Keratinocyte (primary cell): ENCODE measurements around the gene MLIP. TPM values are rescaled to one million over a fixed set of nuclear protein-coding genes. Genes with fewer than 3 reads are reported as not detected.

Experiments
- DNase-seq: peaks from one replicate; pipeline ENCODE4 v3.0.0-alpha.2; 2011; ENCODE audit warnings: low read depth, missing footprints, low spot score
- FAIRE-seq: peaks from 2 replicates; lab custom pipeline; 2011; peaks lifted over from hg19 to GRCh38; lab: Jason Lieb, UNC
- H2AFZ ChIP-seq: 2 replicates; pipeline ENCODE4 v1.6.0; 2012; ENCODE audit warnings: low read length, control low read depth, inconsistent platforms; ENCODE audit not compliant: control insufficient read depth
- H3K27ac ChIP-seq: 2 replicates; pipeline ENCODE4 v1.5.1; 2011; ENCODE audit warnings: low read length; ENCODE audit not compliant: control insufficient read depth, insufficient read depth
- H3K27me3 ChIP-seq: 3 replicates; pipeline ENCODE4 v1.6.0; 2011; ENCODE audit warnings: low read length; ENCODE audit not compliant: control insufficient read depth, insufficient read depth; ENCODE audit errors: extremely low read depth
- H3K36me3 ChIP-seq, 2 experiments: 2 replicates in 1 of 2; 3 replicates in 1 of 2; pipeline ENCODE4 v1.5.1; 2011; ENCODE audit warnings: low read length in 2 of 2, mild to moderate bottlenecking in 1 of 2; ENCODE audit not compliant: control insufficient read depth in 2 of 2, insufficient read depth in 2 of 2; ENCODE audit errors: extremely low read depth in 1 of 2
- H3K4me1 ChIP-seq: 3 replicates; pipeline ENCODE4 v1.5.1; 2011; ENCODE audit warnings: low read length; ENCODE audit not compliant: control insufficient read depth, insufficient read depth; ENCODE audit errors: extremely low read depth
- H3K4me2 ChIP-seq: 3 replicates; pipeline ENCODE4 v1.6.0; 2011; ENCODE audit warnings: low read depth, low read length; ENCODE audit not compliant: control insufficient read depth, insufficient read depth; ENCODE audit errors: extremely low read depth
- H3K4me3 ChIP-seq, 3 experiments: fragments of 200-600 bp in 1 of 3; sonication (generic) in 1 of 3; 2 replicates in 2 of 3; 3 replicates in 1 of 3; pipeline ENCODE4 v1.5.1; 2011 to 2016; ENCODE audit warnings: low read length in 3 of 3, mild to moderate bottlenecking in 3 of 3, control low read depth in 2 of 3, inconsistent platforms in 1 of 3, low read depth in 1 of 3, mixed read lengths in 1 of 3, mixed run types in 1 of 3, moderate library complexity in 1 of 3; ENCODE audit not compliant: control insufficient read depth in 2 of 3, insufficient read depth in 2 of 3; ENCODE audit errors: extremely low read depth in 1 of 3
- H3K79me2 ChIP-seq: 2 replicates; pipeline ENCODE4 v1.6.0; 2012; ENCODE audit warnings: low read length; ENCODE audit not compliant: control insufficient read depth, insufficient read depth
- H3K9ac ChIP-seq: 3 replicates; pipeline ENCODE4 v1.6.0; 2011; ENCODE audit warnings: low read length; ENCODE audit not compliant: control insufficient read depth, insufficient read depth; ENCODE audit errors: extremely low read depth
- H3K9me1 ChIP-seq: 3 replicates; pipeline ENCODE4 v1.6.0; 2011; ENCODE audit warnings: low read length; ENCODE audit not compliant: control insufficient read depth, insufficient read depth; ENCODE audit errors: extremely low read depth
- H3K9me3 ChIP-seq: 2 replicates; pipeline ENCODE4 v1.5.1; 2012; ENCODE audit warnings: low read depth, low read length; ENCODE audit not compliant: control insufficient read depth
- H4K20me1 ChIP-seq: 3 replicates; pipeline ENCODE4 v1.6.0; 2011; ENCODE audit warnings: low read length; ENCODE audit not compliant: control insufficient read depth, insufficient read depth; ENCODE audit errors: extremely low read depth
- CTCF ChIP-seq, 3 experiments: IDR thresholded peaks in 1 of 3; conservative IDR thresholded peaks in 1 of 3; optimal IDR thresholded peaks in 1 of 3; 2 replicates in 2 of 3; 3 replicates in 1 of 3; pipeline versions ENCODE3 to v1.5.1; 2011; ENCODE audit warnings: low read length in 3 of 3, mild to moderate bottlenecking in 3 of 3, moderate library complexity in 2 of 3, control low read depth in 1 of 3, inconsistent platforms in 1 of 3; ENCODE audit not compliant: insufficient read depth in 2 of 3; ENCODE audit errors: extremely low read depth in 1 of 3
- EZH2 ChIP-seq: IDR thresholded peaks from one replicate; pipeline ENCODE4 v1.6.1; 2012; ENCODE audit warnings: inconsistent platforms, mild to moderate bottlenecking, low read length, moderate library complexity
- dilution Hi-C: fragments of 300-500 bp; cut with MboI; formaldehyde crosslinking; loops from one replicate; pipeline ENCODE4 v1.7.0; 2020; ENCODE audit warnings: low sequenced_read_pairs; ENCODE audit not compliant: extremely low pct_ligation_motif_present
- polyA plus RNA-seq, 5 experiments: library from polyadenylated mRNA; depleted of rRNA in 3 of 5; stranded (reverse) in 3 of 5; stranded (forward) in 1 of 5; unstranded in 1 of 5; fragments of >200 nt; gene quantifications; 1 replicate in 1 of 5; 2 replicates in 3 of 5; 3 replicates in 1 of 5; pipeline versions ENCODE4 v1.2.1 to v1.2.3, GENCODE V29; 2011 to 2012; ENCODE audit warnings: missing spikeins in 2 of 5, low read depth in 1 of 5, low replicate concordance in 1 of 5

Gene MLIP
- polyA plus RNA-seq, 1 donor (not counting 4 experiments of a cell fraction or from before 2014, with no cell fraction given), result 0.87 TPM

- Histone ChIP-seq H4K20me1 (no peaks in the 10 kb centered on the region), H3K4me3 (no peak overlapping the region), H3K4me1 (no peaks in the 10 kb centered on the region), H3K4me2 (no peak overlapping the region), H3K9me3 (no peaks in the 10 kb centered on the region), H3K79me2 (no peaks in the 10 kb centered on the region), H3K27me3 (no peaks in the 10 kb centered on the region), H3K27ac (no peak overlapping the region), H3K9me1 (no peaks in the 10 kb centered on the region), H3K36me3 (no peaks in the 10 kb centered on the region), H3K9ac (no peak overlapping the region), H2AFZ (no peak overlapping the region)
- DNase-seq, result no peak
- TF ChIP-seq CTCF (optimal IDR thresholded peaks at IDR 0.05 in 1 of 3, IDR thresholded peaks at IDR 0.05 in 1 of 3, conservative IDR thresholded peaks at IDR 0.05 in 1 of 3; ENCODE audit: extremely low read depth in 1 of 3, insufficient read depth in 2 of 3, low read length in 3 of 3) (no peak), EZH2 (no peak)
- dilution Hi-C loops, result no loop called here
- FAIRE-seq, result peak; percentile 26
Measured at GRCh38 chr6:54185885-54186284, 74.6 kb downstream of the MLIP start.

- no peak overlapping the region for H3K9ac ChIP-seq
- no peaks in the 10 kb centered on the region for H3K9me1 ChIP-seq
- H4K20me1 ChIP-seq, result no peaks in the 10 kb centered on the region
- dilution Hi-C loops, result no loop called here
- TF ChIP-seq CTCF (optimal IDR thresholded peaks at IDR 0.05 in 1 of 3, IDR thresholded peaks at IDR 0.05 in 1 of 3, conservative IDR thresholded peaks at IDR 0.05 in 1 of 3; ENCODE audit: extremely low read depth in 1 of 3, insufficient read depth in 2 of 3, low read length in 3 of 3) (no peak), EZH2 (no peak)
- H3K79me2 ChIP-seq, result no peaks in the 10 kb centered on the region
- FAIRE-seq (no peak), DNase-seq (no peak)
- no peak overlapping the region for H3K4me2 ChIP-seq
- no peaks in the 10 kb centered on the region for H3K4me1 ChIP-seq
- H3K4me3 ChIP-seq, result no peak overlapping the region
- no peaks in the 10 kb centered on the region for H3K36me3 ChIP-seq
- H3K9me3 ChIP-seq, result no peaks in the 10 kb centered on the region
- peak overlapping the region; percentile 35 for H2AFZ ChIP-seq
- no peaks in the 10 kb centered on the region for H3K27me3 ChIP-seq
- H3K27ac ChIP-seq, result no peak overlapping the region
Measured at GRCh38 chr6:54188846-54189245, 77.6 kb downstream of the MLIP start.
